SK-N-MC (cell line): ENCODE results near the gene NOTCH2NLA.
"Not testable (repeated sequence)": the region's sequence is repeated elsewhere in the genome, so short reads cannot be mapped to it uniquely, and the experiment has no call there.

Source experiments
- EZH2 ChIP-seq: fragments of 200-600 bp; sonication (generic); IDR thresholded peaks from one replicate; pipeline ENCODE4 v1.6.1; 2017; ENCODE audit warnings: antibody characterized with exemption
- FOXP2 ChIP-seq: optimal IDR thresholded peaks from 2 replicates; pipeline ENCODE3; 2011; ENCODE audit warnings: mild to moderate bottlenecking, moderate library complexity; ENCODE audit not compliant: insufficient read depth; ENCODE audit errors: extremely low read length, control extremely low read depth
- POLR2AphosphoS5 ChIP-seq: IDR thresholded peaks from 2 replicates; pipeline ENCODE4 v1.6.1; 2012; ENCODE audit warnings: mild to moderate bottlenecking, low read depth, low read length, borderline replicate concordance

- TF ChIP-seq POLR2AphosphoS5, EZH2, FOXP2: not testable (repeated sequence)
Observed at GRCh38 chr1:146236026-146236601, 7.3 kb upstream of the NOTCH2NLA start.
